ENCODE data around the gene LSP1.

GRCh38 chr11:1928891-1929541, 76.1 kb downstream of the LSP1 start:
- TF ChIP-seq CTCF (IDR thresholded peaks at IDR 0.05): no peak
- no peak for TF ChIP-seq POLR2A (IDR thresholded peaks at IDR 0.05)

Measured in adrenal gland (tissue), 5 donors.